ENCODE results near the gene GLG1.
"Not testable (repeated sequence)": the region's sequence is repeated elsewhere in the genome, so short reads cannot be mapped to it uniquely, and the experiment has no call there.

GRCh38 chr16:74406600-74407361 is 200.1 kb downstream of the GLG1 start:
- TF ChIP-seq, protein P1, sequence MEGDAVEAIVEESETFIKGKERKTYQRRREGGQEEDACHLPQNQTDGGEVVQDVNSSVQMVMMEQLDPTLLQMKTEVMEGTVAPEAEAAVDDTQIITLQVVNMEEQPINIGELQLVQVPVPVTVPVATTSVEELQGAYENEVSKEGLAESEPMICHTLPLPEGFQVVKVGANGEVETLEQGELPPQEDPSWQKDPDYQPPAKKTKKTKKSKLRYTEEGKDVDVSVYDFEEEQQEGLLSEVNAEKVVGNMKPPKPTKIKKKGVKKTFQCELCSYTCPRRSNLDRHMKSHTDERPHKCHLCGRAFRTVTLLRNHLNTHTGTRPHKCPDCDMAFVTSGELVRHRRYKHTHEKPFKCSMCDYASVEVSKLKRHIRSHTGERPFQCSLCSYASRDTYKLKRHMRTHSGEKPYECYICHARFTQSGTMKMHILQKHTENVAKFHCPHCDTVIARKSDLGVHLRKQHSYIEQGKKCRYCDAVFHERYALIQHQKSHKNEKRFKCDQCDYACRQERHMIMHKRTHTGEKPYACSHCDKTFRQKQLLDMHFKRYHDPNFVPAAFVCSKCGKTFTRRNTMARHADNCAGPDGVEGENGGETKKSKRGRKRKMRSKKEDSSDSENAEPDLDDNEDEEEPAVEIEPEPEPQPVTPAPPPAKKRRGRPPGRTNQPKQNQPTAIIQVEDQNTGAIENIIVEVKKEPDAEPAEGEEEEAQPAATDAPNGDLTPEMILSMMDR (IDR thresholded peaks at IDR 0.05; ENCODE audit: low read length) = not testable (repeated sequence)
- not testable (repeated sequence) for TF ChIP-seq EZH2 (optimal IDR thresholded peaks at IDR 0.05; ENCODE audit: low read depth, low read length)
